HEK293 (cell line): Measurements from ENCODE around the gene TREM2.
A peak's percentile ranks its signal among the peaks of the same experiment; 100 is the strongest.

Experiments used
- CTCF ChIA-PET: fragments of 350-600 bp; formaldehyde crosslinking; extraction: SDS; loops from one replicate; lab custom pipeline; 2021; ENCODE audit warnings: antibody characterized with exemption; lab: Yijun Ruan, JAX
- POLR2A ChIA-PET: fragments of 300-600 bp; formaldehyde crosslinking; extraction: SDS; loops from one replicate; lab custom pipeline; 2020; ENCODE audit warnings: antibody characterized with exemption, inconsistent platforms; lab: Yijun Ruan, JAX
- H3K27ac ChIP-seq: fragments of 200-500 bp; sonication (Bioruptor generic); 2 replicates; pipeline ENCODE4 v1.5.1; 2014; ENCODE audit warnings: low read depth, low read length, control low read depth, inconsistent platforms; ENCODE audit errors: extremely low read depth
- H3K36me3 ChIP-seq, 2 experiments: fragments of 200-500 bp in 1 of 2; sonication (Bioruptor generic) in 1 of 2; 1 replicate in 1 of 2; 2 replicates in 1 of 2; pipeline ENCODE4 v1.5.1; 2014 to 2017; ENCODE audit warnings: inconsistent platforms in 2 of 2, low read length in 2 of 2; ENCODE audit not compliant: control insufficient read depth in 2 of 2, insufficient read depth in 1 of 2
- H3K4me1 ChIP-seq: fragments of 200-500 bp; sonication (Bioruptor generic); 2 replicates; pipeline ENCODE4 v1.5.1; 2014; ENCODE audit warnings: mild to moderate bottlenecking, low read length, inconsistent platforms; ENCODE audit not compliant: control insufficient read depth, insufficient read depth
- H3K4me3 ChIP-seq: 2 replicates; pipeline ENCODE4 v1.5.1; 2011; ENCODE audit warnings: low read depth, mild to moderate bottlenecking, control low read depth, low read length, moderate library complexity
- H3K9me3 ChIP-seq: fragments of 200-500 bp; sonication (Bioruptor generic); 2 replicates; pipeline ENCODE4 v1.5.1; 2014; ENCODE audit warnings: low read depth, low read length, inconsistent platforms; ENCODE audit not compliant: control insufficient read depth, insufficient read depth
- BCL6B ChIP-seq: fragments of 450-650 bp; formaldehyde crosslinking; IDR thresholded peaks from 2 replicates; pipeline ENCODE4 v1.5.1; 2017; ENCODE audit warnings: missing biosample characterization, missing genetic modification characterization
- HIC1 ChIP-seq: fragments of 450-650 bp; formaldehyde crosslinking; IDR thresholded peaks from 2 replicates; pipeline ENCODE4 v1.5.1; 2016; ENCODE audit warnings: missing biosample characterization, missing genetic modification characterization
- IKZF3 ChIP-seq: fragments of 450-650 bp; IDR thresholded peaks from 2 replicates; pipeline ENCODE4 v1.5.0; 2018; ENCODE audit warnings: missing biosample characterization, mild to moderate bottlenecking, missing genetic modification characterization, moderate library complexity
- KLF1 ChIP-seq: fragments of 450-650 bp; formaldehyde crosslinking; IDR thresholded peaks from 2 replicates; pipeline ENCODE4 v1.5.1; 2016; ENCODE audit warnings: missing biosample characterization, missing genetic modification characterization
- PRDM1 ChIP-seq: fragments of 450-650 bp; formaldehyde crosslinking; IDR thresholded peaks from 2 replicates; pipeline ENCODE4; 2016; ENCODE audit warnings: missing biosample characterization, missing genetic modification characterization
- PRDM10 ChIP-seq: fragments of 450-650 bp; formaldehyde crosslinking; IDR thresholded peaks from 2 replicates; pipeline ENCODE4 v1.5.1; 2016; ENCODE audit warnings: missing biosample characterization, missing genetic modification characterization
- PRDM6 ChIP-seq: fragments of 450-650 bp; formaldehyde crosslinking; IDR thresholded peaks from 2 replicates; pipeline ENCODE4 v1.5.1; 2017; ENCODE audit warnings: missing biosample characterization, missing genetic modification characterization
- YY1 ChIP-seq: fragments of 450-650 bp; formaldehyde crosslinking; IDR thresholded peaks from 2 replicates; pipeline ENCODE4 v1.5.1; 2018; ENCODE audit warnings: missing biosample characterization, missing genetic modification characterization
- ZBTB10 ChIP-seq: fragments of 450-650 bp; formaldehyde crosslinking; IDR thresholded peaks from 2 replicates; pipeline ENCODE4 v1.5.1; 2016; ENCODE audit warnings: missing biosample characterization, missing genetic modification characterization
- ZBTB6 ChIP-seq: fragments of 450-650 bp; formaldehyde crosslinking; IDR thresholded peaks from 2 replicates; pipeline ENCODE4 v1.5.1; 2017; ENCODE audit warnings: missing biosample characterization, missing genetic modification characterization
- ZNF311 ChIP-seq: fragments of 450-650 bp; formaldehyde crosslinking; IDR thresholded peaks from 2 replicates; pipeline ENCODE4 v1.5.1; 2017; ENCODE audit warnings: missing biosample characterization, missing genetic modification characterization, borderline replicate concordance
- ZNF366 ChIP-seq: fragments of 450-650 bp; formaldehyde crosslinking; conservative IDR thresholded peaks from 2 replicates; pipeline ENCODE4 v1.5.1; 2016; ENCODE audit warnings: missing biosample characterization, missing genetic modification characterization
- ZNF596 ChIP-seq: fragments of 450-650 bp; IDR thresholded peaks from 2 replicates; pipeline ENCODE4 v1.5.0; 2018; ENCODE audit warnings: missing biosample characterization, mild to moderate bottlenecking, missing genetic modification characterization, moderate library complexity
- ZNF645 ChIP-seq: fragments of 450-650 bp; formaldehyde crosslinking; IDR thresholded peaks from 2 replicates; pipeline ENCODE4; 2016; ENCODE audit warnings: missing biosample characterization, missing genetic modification characterization
- ZNF658 ChIP-seq: fragments of 450-650 bp; formaldehyde crosslinking; IDR thresholded peaks from 2 replicates; pipeline ENCODE4; 2016; ENCODE audit warnings: missing biosample characterization, missing genetic modification characterization
- ZNF76 ChIP-seq: fragments of 450-650 bp; formaldehyde crosslinking; IDR thresholded peaks from 2 replicates; pipeline ENCODE4; 2016; ENCODE audit warnings: low read depth, missing biosample characterization, missing genetic modification characterization, borderline replicate concordance
- ZNF768 ChIP-seq: fragments of 450-650 bp; formaldehyde crosslinking; IDR thresholded peaks from 2 replicates; pipeline ENCODE4 v1.5.1; 2018; ENCODE audit warnings: missing biosample characterization, mild to moderate bottlenecking, missing genetic modification characterization

TREM2 gene

GRCh38 chr6:41147917-41148316 lies 15.0 kb downstream of the TREM2 start (continued):
- TF ChIP-seq BCL6B (tag by site-specific recombination) (no peak), IKZF3 (no peak), HIC1 (no peak)

GRCh38 chr6:41136911-41137310 lies 26.0 kb downstream of the TREM2 start:
- H3K4me3 ChIP-seq = no peak overlapping the region
- ChIA-PET POLR2A (no interaction called here), CTCF (interaction anchor here (0.6 to 1.1 kb wide), 2 partner anchors 14 to 34 kb away, joined by 3 to 4 read pairs; no protein-coding TSS in a partner anchor)
- no peaks in the 10 kb centered on the region for H3K36me3 ChIP-seq
- no peaks in the 10 kb centered on the region for H3K9me3 ChIP-seq
- H3K27ac ChIP-seq = no peak overlapping the region
- TF ChIP-seq PRDM10 (tag by site-specific recombination) (peak; percentile 68), ZBTB10 (tag by site-specific recombination) (no peak), ZNF596 (no peak), PRDM1 (peak; percentile 91)
- no peaks in the 10 kb centered on the region for H3K4me1 ChIP-seq

GRCh38 chr6:41135062-41135832 lies 27.7 kb downstream of the TREM2 start:
- ChIA-PET POLR2A (no interaction called here), CTCF (interaction anchor here (0.6 kb wide), 1 partner anchor 241 kb away, joined by 4 read pairs; no protein-coding TSS in a partner anchor)
- no peaks in the 10 kb centered on the region for H3K4me1 ChIP-seq
- H3K27ac ChIP-seq = no peak overlapping the region
- no peaks in the 10 kb centered on the region for H3K9me3 ChIP-seq
- no peak overlapping the region for H3K4me3 ChIP-seq
- H3K36me3 ChIP-seq = no peaks in the 10 kb centered on the region
- TF ChIP-seq ZNF311 (tag by site-specific recombination) (no peak), ZNF366 (tag by site-specific recombination) (no peak), ZNF76 (no peak), YY1 (tag by site-specific recombination) (no peak), ZNF645 (tag by site-specific recombination) (no peak), PRDM6 (tag by site-specific recombination) (no peak), ZNF768 (no peak), ZNF658 (tag by site-specific recombination) (no peak), KLF1 (tag by site-specific recombination) (no peak), ZBTB6 (tag by site-specific recombination) (no peak)
